TTC549 (cell line): ENCODE data around the gene UBE4B.
"Not testable (repeated sequence)": the region's sequence is repeated elsewhere in the genome, so short reads cannot be mapped to it uniquely, and the experiment has no call there.

Experiments used
- FAIRE-seq: peaks from 2 replicates; lab custom pipeline; 2012; peaks lifted over from hg19 to GRCh38; lab: Jason Lieb, UNC

UBE4B gene

DNA sequence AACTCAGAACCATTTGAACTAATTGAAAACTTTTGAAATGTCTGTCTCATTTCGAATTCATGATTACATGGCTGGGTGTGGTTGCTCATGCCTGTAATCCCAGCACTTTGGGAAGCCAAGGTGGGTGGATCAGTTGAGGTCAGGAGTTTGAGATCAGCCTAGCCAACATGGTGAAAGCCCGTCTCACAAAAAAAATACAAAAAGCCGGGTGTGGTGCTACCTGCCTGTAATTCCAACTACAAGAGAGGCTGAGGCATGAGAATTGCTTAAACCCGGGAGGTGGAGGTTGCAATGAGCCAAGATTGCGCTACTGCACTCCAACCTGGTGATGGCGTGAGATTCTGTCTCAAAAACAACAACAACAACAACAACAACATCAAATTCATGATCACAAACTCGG lies 40.6 kb downstream of the UBE4B start:
- not testable (repeated sequence) for FAIRE-seq

DNA sequence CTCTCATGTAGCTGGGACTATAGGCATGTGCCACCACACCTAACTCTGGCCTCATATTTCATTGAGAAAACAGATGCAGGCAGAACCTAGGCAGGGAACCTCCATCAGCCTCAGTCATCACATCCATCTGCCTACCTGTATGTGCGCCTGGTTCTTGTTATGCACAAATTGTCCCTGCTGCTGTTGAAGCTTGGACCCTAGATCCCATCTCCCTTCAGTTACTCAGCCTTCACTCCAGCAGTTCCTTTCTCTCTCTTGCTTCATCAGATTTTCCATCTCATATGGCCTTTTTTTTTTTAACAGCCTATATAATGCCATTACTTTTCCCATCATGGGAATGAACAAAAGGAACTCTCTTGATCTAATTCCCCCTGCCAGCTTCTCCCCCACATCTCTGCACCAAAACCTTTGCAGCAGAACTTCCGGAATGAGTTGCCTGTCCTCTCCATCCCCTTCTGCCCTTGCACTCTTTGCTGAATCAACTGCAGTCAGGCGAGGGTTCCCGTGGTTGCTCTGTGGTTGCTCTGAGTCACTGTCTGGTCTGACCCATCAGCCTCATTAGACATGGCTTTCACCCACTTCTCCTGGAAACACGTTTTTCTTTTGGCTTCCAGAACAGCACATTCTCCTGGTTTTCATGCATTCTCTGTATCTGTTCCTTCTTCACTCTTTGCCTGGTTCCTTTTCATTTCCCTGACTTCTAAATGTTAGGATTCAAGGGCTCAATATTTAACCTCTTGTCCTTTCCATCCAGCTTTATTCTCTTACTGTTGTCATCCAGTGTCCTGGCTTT lies 41.5 kb downstream of the UBE4B start:
- FAIRE-seq = no peak

DNA sequence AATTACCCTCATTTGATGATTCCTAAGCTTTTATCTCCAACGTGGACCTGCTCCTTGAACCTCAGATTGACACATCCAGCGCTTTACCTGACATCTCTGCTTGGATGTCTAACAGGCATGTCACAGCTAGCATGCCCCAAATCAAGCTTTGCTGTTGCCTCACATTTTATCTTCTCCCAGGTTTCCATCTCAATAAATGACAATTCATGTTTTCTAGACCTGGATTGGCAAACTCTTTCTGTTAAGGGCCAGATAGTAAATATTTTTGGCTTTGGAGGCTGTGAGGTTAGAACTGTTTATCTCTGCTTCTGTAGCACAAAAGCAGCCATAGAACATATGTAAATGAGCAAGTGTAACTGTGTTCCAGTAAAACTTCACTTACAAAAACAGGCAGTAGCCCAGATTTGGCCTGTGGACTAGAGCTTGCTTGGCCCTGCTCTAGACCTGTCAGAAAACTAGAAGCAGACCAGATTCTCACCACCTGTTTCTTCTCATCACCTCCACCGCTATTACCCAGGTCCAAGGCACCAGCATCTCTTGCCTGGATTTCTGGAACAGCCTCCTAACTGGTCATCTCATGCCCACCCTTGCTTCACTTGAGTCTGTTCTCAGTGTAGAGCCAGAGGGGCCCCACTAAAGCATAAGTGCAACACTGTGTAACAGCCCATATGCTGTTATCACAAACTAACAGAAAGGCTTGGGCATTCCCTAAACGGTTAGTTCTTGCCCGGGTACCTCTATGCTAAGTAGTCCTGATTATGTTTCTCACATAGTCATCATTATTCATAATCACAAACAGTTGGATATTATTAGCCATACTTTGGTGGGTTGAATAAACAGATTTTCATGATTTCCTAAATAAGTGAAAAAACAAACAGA lies 42.3 kb downstream of the UBE4B start:
- FAIRE-seq = no peak

DNA sequence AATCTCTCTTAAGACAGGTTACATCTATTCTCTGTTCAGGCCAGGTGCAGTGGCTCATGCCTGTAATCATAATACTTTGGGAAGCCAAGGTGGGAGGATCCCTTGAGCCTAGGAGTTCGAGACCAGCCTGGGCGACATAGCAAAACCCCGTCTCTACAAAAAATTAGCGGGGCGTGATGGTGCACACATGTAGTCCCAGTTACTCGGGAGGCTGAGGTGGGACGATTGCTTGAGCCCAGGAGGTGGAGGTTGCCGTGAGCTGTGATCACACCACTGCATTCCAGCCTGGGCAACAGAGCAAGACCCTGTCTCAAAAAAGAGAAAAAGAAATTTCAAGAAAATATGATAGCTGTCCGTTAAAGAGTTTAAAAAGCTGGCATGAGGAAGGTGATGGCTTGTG lies 43.0 kb downstream of the UBE4B start:
- FAIRE-seq = no peak

DNA sequence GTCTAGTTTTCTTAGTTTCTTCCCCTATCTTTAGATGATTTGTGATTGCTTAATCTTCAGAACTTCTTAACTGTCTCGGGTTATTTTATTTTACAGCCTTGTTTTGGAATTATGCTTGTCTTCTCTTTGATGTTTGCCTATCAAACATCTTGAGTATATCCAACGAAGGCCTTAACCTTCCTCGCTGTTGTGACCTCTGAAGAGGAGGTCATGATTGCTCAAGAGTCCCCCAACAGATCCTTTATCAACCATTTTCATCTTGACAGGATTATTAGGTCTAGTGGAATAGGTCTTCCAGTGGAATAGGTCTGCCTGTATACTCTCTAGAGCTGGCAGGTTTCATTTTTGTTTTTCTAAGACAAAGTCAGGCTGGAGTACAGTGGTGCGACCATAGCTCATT lies 45.7 kb downstream of the UBE4B start:
- no peak for FAIRE-seq

DNA sequence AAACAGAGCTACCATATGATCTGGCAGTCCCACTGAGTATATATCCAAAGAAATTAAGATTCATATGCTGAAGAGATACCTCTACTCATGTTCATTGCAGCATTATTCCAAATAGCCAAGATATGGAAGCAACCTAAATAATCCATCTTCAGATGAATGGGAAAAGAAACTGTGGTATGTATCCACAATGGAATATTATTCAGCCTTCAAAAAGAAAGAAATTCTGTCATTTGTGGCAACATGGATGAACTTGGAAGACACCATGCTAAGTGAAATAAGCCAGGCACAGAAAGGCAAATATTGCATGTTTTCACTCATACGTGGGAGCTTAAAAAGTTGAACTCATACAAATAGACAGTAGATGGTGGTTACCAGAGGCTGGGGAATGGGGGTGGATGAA lies 47.8 kb downstream of the UBE4B start:
- FAIRE-seq = no peak

DNA sequence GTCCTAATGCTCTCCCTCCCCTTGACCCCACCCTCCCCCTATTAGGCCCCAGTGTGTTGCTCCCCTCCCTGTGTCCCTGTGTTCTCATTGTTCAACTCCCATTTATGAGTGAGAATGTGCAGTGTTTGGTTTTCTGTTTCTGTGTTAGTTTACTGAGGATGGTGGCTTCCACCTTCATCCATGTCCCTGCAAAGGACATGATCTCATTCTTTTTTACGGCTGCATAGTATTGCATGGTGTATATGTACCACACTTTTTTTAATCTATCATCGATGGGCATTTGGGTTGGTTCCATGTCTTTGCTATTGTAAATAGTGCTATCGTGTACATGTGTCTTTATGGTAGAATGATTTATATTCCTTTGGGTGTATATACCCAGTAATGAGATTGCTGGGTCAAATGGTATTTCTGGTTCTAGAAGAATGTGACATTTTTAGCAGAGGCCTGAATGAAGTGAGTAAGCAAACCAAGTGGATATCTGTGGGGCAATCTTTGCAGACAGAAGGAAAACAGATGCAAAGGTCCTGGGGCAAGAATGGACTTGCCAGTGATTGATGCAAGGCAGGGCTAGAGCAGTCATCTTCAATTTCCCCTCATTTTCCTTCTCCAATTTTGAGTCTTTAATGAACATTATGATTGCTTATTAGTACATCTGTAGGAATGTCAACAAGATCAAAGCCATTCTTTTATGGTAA lies 50.2 kb downstream of the UBE4B start:
- no peak for FAIRE-seq

DNA sequence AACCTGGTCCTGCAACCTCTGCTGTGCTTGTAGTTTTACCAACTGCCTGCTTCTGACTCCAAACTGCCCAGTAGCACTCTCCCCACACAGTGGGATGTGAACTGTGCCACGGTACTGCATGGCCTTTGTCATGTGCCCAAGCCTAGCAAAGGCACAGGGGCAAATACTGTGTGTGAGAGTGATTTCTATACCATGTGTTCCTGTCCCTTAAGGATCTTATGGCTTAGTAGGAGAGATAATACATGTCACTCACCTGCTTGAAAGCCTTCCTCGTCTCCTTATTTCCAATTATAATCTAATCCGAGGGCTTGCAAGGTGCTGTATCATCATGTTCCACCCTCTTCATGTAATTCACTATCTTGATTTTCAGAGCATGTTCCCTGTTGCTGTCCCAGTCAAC lies 51.3 kb downstream of the UBE4B start:
- no peak for FAIRE-seq

DNA sequence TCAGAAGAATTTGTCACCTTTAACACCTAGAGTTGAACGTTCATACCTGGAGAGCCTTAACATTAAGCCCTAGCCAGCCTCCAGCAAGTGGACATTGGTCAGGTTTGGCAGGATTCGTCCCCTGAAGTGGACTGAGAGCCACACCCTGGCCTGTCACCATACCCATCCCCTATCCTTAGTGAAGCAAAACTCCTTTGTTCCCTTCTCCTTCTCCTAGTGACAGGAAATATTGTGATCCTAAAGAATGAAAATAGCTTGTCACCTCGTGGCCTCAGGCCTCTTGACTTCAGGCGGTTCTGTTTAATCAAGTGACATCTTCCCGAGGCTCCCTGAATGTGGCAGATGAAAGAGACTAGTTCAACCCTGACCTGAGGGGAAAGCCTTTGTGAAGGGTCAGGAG lies 52.3 kb downstream of the UBE4B start:
- FAIRE-seq = no peak

DNA sequence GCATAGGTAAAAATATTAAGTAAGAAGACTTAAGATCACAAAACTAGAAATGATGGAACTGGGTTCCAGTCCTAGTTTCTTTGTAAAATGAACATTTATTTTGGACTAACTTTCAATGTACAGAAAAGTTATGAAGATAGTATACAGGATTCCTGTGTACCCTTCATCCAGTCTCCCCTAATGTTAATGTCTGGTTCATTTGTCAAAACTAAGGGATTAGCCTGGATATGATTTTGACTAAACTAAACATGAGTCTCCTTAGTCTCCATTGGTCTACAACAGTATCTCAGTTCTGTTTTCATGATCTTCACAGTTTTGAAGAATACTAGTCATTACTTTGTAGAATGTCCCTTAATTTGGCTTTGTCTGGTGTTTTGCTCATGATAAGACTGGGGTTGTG lies 54.5 kb downstream of the UBE4B start:
- FAIRE-seq = no peak

DNA sequence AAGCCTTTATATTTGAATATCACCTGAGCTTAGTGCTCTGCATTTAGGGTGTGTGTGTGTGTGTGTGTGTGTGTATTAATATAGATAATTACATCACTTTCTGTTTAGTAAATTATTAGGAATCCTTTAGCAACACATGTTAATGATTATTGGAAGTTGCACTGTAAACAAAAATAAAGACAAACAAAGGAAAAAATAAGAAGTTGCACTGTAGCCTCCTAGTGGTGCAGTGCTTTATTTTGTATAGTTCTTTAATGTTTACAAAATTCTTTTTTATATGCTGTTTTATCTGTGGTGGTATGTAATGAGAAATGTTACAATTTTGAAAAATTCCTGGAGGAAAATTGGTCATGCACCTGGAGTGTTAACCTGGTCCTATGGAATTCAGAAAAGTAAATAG lies 69.2 kb downstream of the UBE4B start:
- no peak for FAIRE-seq

DNA sequence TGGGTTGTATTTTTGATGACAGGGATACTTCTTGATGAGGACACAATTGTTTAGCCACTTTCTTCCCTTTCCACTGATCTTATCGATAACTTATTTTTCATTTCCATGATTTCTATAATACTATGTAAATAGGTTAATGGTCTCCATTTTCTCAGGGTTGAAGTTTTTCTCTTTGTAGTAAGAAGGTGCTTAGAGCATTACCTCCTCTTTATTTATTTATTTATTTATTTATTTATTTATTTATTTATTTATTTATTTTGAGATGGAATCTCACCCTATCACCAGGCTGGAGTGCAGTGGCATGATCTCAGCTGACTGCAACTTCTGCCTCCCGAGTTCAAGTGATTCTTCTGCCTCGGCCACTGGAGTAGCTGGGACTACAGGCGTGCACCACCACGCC lies 70.4 kb downstream of the UBE4B start:
- FAIRE-seq = no peak

DNA sequence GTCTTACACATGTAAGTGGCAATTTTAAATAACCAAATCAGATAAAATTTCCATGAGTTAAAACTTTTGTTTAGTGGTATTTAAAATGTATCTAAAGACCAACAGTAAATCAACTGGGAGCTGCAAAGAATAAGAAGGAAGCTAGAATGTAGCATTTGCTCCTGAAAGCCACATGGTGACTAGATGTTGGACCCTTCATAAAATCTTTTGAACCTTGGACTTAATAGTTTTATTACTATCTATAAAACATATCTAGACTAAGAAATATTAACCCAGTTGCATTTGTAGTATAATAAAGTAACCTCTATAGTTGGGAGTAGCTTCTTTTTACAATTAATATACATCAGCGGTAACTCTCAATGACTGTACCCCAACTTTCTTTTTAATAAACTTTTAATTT lies 72.1 kb downstream of the UBE4B start:
- no peak for FAIRE-seq

DNA sequence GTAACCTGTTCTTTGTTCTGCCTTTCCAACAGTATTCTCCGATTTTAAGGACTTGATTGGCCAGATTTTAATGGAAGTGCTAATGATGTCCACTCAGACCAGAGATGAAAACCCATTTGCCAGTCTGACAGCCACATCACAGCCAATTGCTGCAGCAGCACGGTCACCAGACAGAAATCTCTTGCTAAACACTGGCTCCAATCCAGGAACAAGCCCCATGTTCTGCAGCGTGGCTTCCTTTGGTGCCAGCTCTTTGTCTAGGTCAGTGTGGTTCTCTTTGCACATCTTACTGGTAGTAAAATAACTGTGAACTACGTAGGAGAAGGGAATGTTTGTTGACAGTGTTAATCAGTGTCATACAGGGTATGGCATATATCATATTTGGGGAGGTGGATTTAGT lies 72.7 kb downstream of the UBE4B start:
- no peak for FAIRE-seq

DNA sequence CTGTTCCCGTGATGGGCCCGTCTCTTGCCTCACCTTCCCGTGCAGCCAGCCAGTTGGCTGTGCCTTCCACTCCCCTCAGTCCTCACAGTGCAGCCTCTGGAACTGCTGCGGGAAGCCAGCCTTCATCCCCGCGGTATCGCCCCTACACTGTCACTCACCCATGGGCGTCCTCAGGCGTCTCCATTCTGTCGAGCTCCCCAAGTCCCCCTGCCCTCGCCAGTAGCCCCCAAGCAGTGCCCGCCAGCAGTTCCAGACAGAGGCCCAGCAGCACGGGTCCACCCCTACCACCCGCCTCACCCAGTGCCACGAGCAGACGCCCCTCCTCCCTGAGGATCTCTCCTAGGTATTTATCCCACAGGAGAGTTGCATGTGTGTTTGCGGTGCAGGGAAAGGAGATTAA lies 73.5 kb downstream of the UBE4B start:
- FAIRE-seq = no peak

DNA sequence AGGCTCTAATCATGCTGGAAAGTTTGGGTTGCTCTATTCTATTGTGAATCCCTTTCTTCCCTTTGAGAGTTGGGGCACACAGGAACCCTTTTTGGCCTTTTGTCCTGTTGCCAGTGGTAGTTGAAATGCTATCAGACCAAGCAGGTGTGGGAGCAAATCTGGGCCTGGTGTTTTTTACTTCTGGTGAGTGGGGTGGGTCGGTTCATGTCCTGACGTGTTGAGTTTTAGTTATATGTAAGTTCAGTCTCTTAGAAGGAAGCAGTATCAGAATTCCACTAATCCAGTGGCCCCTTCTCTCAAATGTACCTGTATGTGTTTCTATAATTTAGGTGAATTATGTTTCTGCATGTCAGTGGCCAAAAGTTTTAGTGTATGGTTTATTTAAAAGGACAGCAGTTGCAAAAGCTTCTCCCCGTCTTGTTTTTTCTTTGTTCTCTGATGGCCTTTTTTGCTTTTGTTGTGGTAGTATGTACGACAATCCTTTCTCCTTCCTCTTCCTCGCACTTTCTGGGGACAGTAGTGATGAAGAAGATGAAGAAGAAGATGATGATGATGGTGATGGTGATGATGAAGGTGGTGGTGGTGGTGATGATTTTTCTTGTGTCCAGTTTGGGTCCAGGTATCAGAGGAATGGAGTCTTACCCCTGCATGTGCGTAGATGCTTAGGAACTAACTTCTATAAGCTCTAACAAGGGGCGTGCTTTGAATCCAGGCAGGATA lies 74.2 kb downstream of the UBE4B start:
- FAIRE-seq = no peak

DNA sequence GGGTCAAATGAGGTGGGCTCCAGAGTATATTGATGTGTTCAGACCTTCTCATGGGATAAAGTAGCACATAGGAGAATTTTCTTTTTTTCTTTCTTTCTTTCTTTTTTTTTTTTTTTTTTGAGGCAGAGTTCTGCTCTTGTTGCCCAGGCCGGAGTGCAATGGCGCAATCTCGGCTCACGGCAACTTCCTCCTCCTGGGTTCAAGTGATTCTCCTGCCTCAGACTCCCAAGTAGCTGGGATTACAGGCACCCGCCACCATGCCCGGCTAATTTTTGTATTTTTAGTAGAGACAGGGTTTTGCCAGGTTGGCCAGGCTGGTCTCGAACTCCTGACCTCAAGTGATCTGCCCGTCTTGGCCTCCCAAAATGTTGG lies 74.7 kb downstream of the UBE4B start:
- FAIRE-seq = not testable (repeated sequence)

DNA sequence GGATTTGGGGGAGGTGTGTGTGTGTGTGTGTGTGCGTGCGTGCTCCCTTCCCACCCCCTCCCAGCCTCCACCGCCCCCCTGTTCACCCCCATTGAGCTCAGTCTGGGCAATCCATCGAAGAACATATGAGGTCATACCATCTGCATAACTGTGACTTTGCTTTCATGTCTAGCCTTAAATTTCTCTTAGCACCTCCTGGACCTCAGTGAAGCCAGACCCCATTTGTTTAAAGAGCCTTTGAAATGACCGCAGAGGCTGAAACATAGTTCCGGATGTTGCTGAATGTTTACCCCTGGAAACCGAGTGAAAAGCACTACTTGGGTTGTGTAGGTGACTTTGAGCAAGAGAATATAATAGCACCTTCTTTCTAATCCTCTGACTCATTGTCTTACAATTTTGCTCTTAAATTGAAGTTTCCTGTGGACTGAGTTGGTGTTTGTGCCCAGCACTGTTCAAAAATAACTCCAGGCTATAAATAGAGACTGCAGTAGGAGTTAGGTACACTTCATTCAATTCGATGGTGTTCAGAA lies 75.4 kb downstream of the UBE4B start:
- FAIRE-seq = no peak

DNA sequence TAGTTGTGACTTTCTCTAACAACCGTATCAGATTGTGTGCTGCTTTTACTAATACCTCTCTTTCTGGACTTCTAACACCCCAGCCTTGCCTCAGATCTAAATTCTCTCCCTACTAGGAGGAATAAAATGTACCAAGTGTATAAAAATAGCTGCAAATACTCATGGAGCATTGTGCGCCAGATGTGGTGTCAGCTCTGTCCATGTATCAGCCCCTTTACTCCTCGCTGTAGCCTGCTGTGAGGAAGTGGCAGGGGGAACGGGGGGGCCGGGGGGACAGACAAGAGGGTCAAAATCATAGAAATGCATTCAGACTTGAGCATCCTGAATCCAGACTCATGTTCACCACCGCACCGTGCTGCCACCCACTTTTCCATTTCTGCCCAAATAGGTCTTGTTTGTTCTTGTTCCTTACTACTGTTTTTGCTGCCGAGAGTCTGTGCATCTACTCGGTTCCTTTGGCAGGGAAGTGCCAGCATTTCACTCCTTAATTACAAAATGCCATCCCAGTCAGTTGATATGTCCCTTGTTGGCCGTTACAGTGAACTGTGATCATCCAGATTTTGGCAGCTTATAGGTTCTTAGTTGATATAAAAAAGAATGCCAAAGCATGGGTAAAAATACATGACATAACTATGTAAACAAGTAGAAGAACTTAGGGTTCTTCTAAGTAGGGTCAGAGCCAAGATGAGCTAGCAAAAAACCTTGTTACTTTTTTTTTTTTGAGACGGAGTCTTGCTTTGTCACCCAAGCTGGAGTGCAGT lies 76.4 kb downstream of the UBE4B start:
- no peak for FAIRE-seq

DNA sequence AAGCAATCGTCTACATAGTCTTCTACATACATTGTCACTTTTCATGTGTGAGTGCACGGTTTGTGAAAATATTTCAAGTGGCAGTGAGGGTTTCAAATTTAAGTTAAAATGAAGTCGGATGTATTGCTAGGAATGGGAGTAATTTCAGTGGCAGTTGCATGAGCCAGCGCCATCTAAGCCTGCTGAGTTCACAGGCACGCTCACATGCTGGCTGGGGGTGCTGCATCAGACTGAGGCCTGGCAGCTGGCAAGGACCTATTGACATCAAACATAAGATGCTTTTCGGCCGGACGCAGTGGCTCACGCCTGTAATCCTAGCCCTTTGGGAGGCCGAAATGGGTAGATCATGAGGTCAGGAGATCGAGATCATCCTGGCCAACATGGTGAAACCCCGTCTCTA lies 80.7 kb downstream of the UBE4B start:
- no peak for FAIRE-seq

DNA sequence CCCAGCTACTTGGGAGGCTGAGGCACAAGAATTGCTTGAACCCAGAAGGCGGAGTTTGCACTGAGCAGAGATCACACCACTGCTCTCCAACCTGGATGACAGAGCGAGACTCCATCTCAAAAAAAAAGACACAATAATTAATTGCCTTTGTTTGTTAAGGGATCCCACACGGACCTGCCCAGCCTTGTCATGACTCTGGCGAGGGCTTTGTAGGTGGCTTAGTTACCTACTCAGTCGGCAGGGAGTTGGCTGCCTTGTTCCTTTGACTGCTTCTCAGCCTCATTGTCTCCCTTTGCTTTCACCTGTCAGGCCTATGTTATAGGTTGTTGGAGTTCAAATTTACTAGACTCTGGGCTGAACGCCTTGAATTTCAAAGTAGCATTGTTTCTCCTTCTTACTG lies 82.0 kb downstream of the UBE4B start:
- FAIRE-seq = no peak
